Right lobe of liver (tissue), 4 donors: Measurements from ENCODE around the gene TCF7L2.

ENCODE experiments used
- CTCF ChIP-seq, 4 donors: fragments of 200-600 bp in 3 of 4; fragments of 450-650 bp in 1 of 4; IDR thresholded peaks; one replicate each; pipeline versions ENCODE4 v1.5.1 to v1.8.0; 2016 to 2022; ENCODE audit warnings: antibody characterized with exemption in 4 of 4, mild to moderate bottlenecking in 2 of 4
- POLR2A ChIP-seq: fragments of 450-650 bp; IDR thresholded peaks from one replicate; pipeline ENCODE4 v1.6.1; 2017; ENCODE audit warnings: antibody characterized with exemption, mild to moderate bottlenecking
- donor health status: DM: no; HTN: no; CAD: no.
- donor health status: DM: no; HTN: no; CAD: no.
- donor health status: DM: no; HTN: yes; CAD: no.

DNA sequence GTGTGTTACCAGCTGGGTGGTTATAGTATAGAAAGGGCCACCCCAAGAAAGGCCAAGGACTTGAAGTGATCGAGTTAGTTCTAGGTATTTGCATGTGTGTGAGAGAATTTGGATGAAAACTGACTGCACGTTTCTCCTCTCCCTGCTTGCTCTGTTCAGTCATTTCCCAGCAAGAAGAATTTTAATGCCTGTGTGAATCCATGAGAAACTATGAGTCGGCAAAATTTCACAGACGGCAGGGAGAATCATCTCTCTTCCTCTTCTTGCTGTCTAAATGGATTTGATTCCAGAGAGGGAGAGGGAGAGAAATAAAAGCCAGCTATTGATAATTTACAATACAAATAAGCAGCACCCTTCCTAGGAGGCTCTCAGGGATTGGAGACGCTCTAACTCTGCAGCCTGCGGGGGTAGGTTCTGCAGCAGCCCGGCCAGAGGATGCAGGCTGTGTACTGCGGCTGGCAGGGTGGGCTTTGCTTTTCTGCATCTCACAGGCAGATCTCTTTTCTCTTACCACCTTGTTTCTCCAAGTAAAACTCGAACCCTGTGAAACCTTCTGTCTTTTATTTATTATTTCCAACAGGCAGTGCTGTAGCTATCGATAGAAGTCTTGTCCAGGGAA lies 183.6 kb downstream of the TCF7L2 start:
- TF ChIP-seq CTCF (IDR thresholded peaks at IDR 0.05): no peak
- TF ChIP-seq POLR2A: no peak
